ENCODE measurements around the gene COMMD1.

DNA sequence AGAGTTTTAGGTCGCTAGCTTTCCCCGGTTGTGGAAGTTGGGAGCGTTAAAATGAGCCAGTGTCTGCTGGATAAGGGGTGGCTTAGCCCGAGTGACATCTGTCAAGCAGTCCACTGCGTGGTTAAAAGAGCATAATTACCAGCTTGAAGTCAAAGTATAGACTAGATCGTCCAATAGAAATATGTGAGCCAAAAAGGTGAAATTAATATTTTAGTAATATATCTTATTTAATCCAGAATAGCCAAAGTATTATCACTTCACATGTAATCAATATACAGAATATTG is 654 bp downstream of the COMMD1 start:
- TF ChIP-seq ZNF138 (CRISPR knock-in tag; conservative IDR thresholded peaks at IDR 0.05): no peak
- TF ChIP-seq TCF7 (CRISPR knock-in tag; IDR thresholded peaks at IDR 0.05; ENCODE audit: low read depth): no peak
- TF ChIP-seq JUN (CRISPR knock-in tag; IDR thresholded peaks at IDR 0.05): no peak
- TF ChIP-seq, protein P1, sequence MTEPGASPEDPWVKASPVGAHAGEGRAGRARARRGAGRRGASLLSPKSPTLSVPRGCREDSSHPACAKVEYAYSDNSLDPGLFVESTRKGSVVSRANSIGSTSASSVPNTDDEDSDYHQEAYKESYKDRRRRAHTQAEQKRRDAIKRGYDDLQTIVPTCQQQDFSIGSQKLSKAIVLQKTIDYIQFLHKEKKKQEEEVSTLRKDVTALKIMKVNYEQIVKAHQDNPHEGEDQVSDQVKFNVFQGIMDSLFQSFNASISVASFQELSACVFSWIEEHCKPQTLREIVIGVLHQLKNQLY (CRISPR knock-in tag; IDR thresholded peaks at IDR 0.05): no peak
- TF ChIP-seq, protein P2, sequence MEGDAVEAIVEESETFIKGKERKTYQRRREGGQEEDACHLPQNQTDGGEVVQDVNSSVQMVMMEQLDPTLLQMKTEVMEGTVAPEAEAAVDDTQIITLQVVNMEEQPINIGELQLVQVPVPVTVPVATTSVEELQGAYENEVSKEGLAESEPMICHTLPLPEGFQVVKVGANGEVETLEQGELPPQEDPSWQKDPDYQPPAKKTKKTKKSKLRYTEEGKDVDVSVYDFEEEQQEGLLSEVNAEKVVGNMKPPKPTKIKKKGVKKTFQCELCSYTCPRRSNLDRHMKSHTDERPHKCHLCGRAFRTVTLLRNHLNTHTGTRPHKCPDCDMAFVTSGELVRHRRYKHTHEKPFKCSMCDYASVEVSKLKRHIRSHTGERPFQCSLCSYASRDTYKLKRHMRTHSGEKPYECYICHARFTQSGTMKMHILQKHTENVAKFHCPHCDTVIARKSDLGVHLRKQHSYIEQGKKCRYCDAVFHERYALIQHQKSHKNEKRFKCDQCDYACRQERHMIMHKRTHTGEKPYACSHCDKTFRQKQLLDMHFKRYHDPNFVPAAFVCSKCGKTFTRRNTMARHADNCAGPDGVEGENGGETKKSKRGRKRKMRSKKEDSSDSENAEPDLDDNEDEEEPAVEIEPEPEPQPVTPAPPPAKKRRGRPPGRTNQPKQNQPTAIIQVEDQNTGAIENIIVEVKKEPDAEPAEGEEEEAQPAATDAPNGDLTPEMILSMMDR (IDR thresholded peaks at IDR 0.05): no peak
- no peak for TF ChIP-seq ZNF263 (CRISPR knock-in tag; IDR thresholded peaks at IDR 0.05; ENCODE audit: low read depth)
- no peak for TF ChIP-seq TP53 (CRISPR knock-in tag; IDR thresholded peaks at IDR 0.05)
- TF ChIP-seq NR2C2 (CRISPR knock-in tag; IDR thresholded peaks at IDR 0.05): no peak
- TF ChIP-seq, protein P3, sequence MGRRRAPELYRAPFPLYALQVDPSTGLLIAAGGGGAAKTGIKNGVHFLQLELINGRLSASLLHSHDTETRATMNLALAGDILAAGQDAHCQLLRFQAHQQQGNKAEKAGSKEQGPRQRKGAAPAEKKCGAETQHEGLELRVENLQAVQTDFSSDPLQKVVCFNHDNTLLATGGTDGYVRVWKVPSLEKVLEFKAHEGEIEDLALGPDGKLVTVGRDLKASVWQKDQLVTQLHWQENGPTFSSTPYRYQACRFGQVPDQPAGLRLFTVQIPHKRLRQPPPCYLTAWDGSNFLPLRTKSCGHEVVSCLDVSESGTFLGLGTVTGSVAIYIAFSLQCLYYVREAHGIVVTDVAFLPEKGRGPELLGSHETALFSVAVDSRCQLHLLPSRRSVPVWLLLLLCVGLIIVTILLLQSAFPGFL (CRISPR knock-in tag; IDR thresholded peaks at IDR 0.05; ENCODE audit: borderline replicate concordance): no peak
- TF ChIP-seq, protein P4, sequence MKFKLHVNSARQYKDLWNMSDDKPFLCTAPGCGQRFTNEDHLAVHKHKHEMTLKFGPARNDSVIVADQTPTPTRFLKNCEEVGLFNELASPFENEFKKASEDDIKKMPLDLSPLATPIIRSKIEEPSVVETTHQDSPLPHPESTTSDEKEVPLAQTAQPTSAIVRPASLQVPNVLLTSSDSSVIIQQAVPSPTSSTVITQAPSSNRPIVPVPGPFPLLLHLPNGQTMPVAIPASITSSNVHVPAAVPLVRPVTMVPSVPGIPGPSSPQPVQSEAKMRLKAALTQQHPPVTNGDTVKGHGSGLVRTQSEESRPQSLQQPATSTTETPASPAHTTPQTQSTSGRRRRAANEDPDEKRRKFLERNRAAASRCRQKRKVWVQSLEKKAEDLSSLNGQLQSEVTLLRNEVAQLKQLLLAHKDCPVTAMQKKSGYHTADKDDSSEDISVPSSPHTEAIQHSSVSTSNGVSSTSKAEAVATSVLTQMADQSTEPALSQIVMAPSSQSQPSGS (CRISPR knock-in tag; IDR thresholded peaks at IDR 0.05; ENCODE audit: borderline replicate concordance, low read depth): no peak
- TF ChIP-seq, protein P5, sequence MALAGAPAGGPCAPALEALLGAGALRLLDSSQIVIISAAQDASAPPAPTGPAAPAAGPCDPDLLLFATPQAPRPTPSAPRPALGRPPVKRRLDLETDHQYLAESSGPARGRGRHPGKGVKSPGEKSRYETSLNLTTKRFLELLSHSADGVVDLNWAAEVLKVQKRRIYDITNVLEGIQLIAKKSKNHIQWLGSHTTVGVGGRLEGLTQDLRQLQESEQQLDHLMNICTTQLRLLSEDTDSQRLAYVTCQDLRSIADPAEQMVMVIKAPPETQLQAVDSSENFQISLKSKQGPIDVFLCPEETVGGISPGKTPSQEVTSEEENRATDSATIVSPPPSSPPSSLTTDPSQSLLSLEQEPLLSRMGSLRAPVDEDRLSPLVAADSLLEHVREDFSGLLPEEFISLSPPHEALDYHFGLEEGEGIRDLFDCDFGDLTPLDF (CRISPR knock-in tag; IDR thresholded peaks at IDR 0.05): no peak
- TF ChIP-seq, protein P6, sequence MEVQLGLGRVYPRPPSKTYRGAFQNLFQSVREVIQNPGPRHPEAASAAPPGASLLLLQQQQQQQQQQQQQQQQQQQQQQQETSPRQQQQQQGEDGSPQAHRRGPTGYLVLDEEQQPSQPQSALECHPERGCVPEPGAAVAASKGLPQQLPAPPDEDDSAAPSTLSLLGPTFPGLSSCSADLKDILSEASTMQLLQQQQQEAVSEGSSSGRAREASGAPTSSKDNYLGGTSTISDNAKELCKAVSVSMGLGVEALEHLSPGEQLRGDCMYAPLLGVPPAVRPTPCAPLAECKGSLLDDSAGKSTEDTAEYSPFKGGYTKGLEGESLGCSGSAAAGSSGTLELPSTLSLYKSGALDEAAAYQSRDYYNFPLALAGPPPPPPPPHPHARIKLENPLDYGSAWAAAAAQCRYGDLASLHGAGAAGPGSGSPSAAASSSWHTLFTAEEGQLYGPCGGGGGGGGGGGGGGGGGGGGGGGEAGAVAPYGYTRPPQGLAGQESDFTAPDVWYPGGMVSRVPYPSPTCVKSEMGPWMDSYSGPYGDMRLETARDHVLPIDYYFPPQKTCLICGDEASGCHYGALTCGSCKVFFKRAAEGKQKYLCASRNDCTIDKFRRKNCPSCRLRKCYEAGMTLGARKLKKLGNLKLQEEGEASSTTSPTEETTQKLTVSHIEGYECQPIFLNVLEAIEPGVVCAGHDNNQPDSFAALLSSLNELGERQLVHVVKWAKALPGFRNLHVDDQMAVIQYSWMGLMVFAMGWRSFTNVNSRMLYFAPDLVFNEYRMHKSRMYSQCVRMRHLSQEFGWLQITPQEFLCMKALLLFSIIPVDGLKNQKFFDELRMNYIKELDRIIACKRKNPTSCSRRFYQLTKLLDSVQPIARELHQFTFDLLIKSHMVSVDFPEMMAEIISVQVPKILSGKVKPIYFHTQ (CRISPR knock-in tag; IDR thresholded peaks at IDR 0.05): no peak
- TF ChIP-seq NR3C1 (CRISPR knock-in tag; conservative IDR thresholded peaks at IDR 0.05; ENCODE audit: low read depth): no peak
- no peak for TF ChIP-seq FOXK1 (CRISPR knock-in tag; IDR thresholded peaks at IDR 0.05)

All from WTC11 (cell line).